Ascending aorta (tissue), 2 donors: Measurements from ENCODE around the gene S1PR3. TPM values are rescaled to one million over a fixed set of nuclear protein-coding genes. Genes with fewer than 3 reads are reported as not detected.

Experiments used
- DNase-seq, 2 donors: peaks; one replicate each; pipeline ENCODE4 v3.0.0-alpha.2; 2019; ENCODE audit warnings: low spot score in 2 of 2
- H3K27ac ChIP-seq, 2 donors: fragments of 200-600 bp; sonication (generic); one replicate each; pipeline ENCODE4 v1.5.1; 2016 to 2017; ENCODE audit warnings: mild to moderate bottlenecking in 1 of 2
- H3K27me3 ChIP-seq: fragments of 200-600 bp; sonication (generic); one replicate; pipeline ENCODE4 v1.5.1; 2017
- H3K36me3 ChIP-seq, 2 donors: fragments of 200-600 bp; sonication (generic); one replicate each; pipeline ENCODE4 v1.5.1; 2016
- H3K4me1 ChIP-seq, 2 donors: fragments of 200-600 bp; sonication (generic); one replicate each; pipeline ENCODE4 v1.5.1; 2016 to 2017; ENCODE audit warnings: mild to moderate bottlenecking in 1 of 2
- H3K4me3 ChIP-seq, 2 donors: fragments of 200-600 bp; sonication (generic); one replicate each; pipeline ENCODE4 v1.5.1; 2016 to 2017; ENCODE audit warnings: mild to moderate bottlenecking in 1 of 2
- H3K9me3 ChIP-seq, 2 donors: fragments of 200-600 bp; sonication (generic); one replicate each; pipeline ENCODE4 v1.5.1; 2016
- CTCF ChIP-seq, 3 experiments: fragments of 200-600 bp in 2 of 3; fragments of 450-650 bp in 1 of 3; sonication (generic) in 2 of 3; IDR thresholded peaks; one replicate each; pipeline ENCODE4 v1.5.1; 2016 to 2019; ENCODE audit warnings: antibody characterized with exemption in 3 of 3, mild to moderate bottlenecking in 1 of 3, moderate library complexity in 1 of 3
- intact Hi-C: fragments of 100-400 bp; cut with DNase I; formaldehyde crosslinking; loops from one replicate; pipeline ENCODE4 v1.15.1; 2023
- total RNA-seq: library from RNA; depleted of rRNA; stranded (reverse); fragments of >200 nt; gene quantifications from one replicate; pipeline ENCODE4 v1.1.0, GENCODE V29; 2016

Gene S1PR3
- total RNA-seq, 1 donor from 2014 or later, result 59.3 TPM

GRCh38 chr9:88976890-88977257, 14.4 kb upstream of the S1PR3 start:
- intact Hi-C loops, result loop anchor here (10.0 kb wide), 1 partner anchor 62 kb away; no protein-coding TSS in a partner anchor
- H3K9me3 ChIP-seq, result no peaks in the 10 kb centered on the region
- H3K4me3 ChIP-seq, result no peak overlapping the region
- no peak overlapping the region for H3K27ac ChIP-seq
- no peaks in the 10 kb centered on the region for H3K36me3 ChIP-seq
- H3K4me1 ChIP-seq, result no peaks in the 10 kb centered on the region
- no peak for TF ChIP-seq CTCF (IDR thresholded peaks at IDR 0.05)
- H3K27me3 ChIP-seq, result no peaks in the 10 kb centered on the region
- DNase-seq, result peak in 1 of 2 donors; percentile 54

GRCh38 chr9:88978034-88978433, 13.2 kb upstream of the S1PR3 start:
- H3K4me1 ChIP-seq, result no peaks in the 10 kb centered on the region
- no peak overlapping the region for H3K27ac ChIP-seq
- DNase-seq, result peak in 1 of 2 donors; percentile 40

GRCh38 chr9:88979021-88979420, 12.2 kb upstream of the S1PR3 start:
- no peaks in the 10 kb centered on the region for H3K4me1 ChIP-seq

More at GRCh38 chr9:88978034-88978433, 13.2 kb upstream of the S1PR3 start:
- intact Hi-C loops, result loop anchor here (10.0 kb wide), 1 partner anchor 63 kb away; no protein-coding TSS in a partner anchor
- H3K4me3 ChIP-seq, result no peak overlapping the region
- H3K36me3 ChIP-seq, result no peaks in the 10 kb centered on the region
- no peaks in the 10 kb centered on the region for H3K9me3 ChIP-seq
- H3K27me3 ChIP-seq, result no peaks in the 10 kb centered on the region
- TF ChIP-seq CTCF (IDR thresholded peaks at IDR 0.05), result no peak

GRCh38 chr9:88979791-88980190, 11.5 kb upstream of the S1PR3 start:
- H3K27me3 ChIP-seq, result no peaks in the 10 kb centered on the region
- no peaks in the 10 kb centered on the region for H3K36me3 ChIP-seq
- no peak overlapping the region for H3K4me3 ChIP-seq
- no peaks in the 10 kb centered on the region for H3K4me1 ChIP-seq
- no peaks in the 10 kb centered on the region for H3K9me3 ChIP-seq
- DNase-seq, result peak in 1 of 2 donors; percentile 45
- H3K27ac ChIP-seq, result peak overlapping the region; percentile 49 to 53
- intact Hi-C loops, result loop anchor here (1.0 to 10.0 kb wide), 3 partner anchors 21 to 1255 kb away; partner anchors contain the start of gene CTSL
- no peak for TF ChIP-seq CTCF (IDR thresholded peaks at IDR 0.05)

More at GRCh38 chr9:88979021-88979420, 12.2 kb upstream of the S1PR3 start:
- intact Hi-C loops, result loop anchor here (10.0 kb wide), 1 partner anchor 64 kb away; no protein-coding TSS in a partner anchor
- Histone ChIP-seq H3K9me3 (no peaks in the 10 kb centered on the region), H3K4me3 (no peak overlapping the region), H3K36me3 (no peaks in the 10 kb centered on the region), H3K27me3 (no peaks in the 10 kb centered on the region), H3K27ac (peak overlapping the region in 1 of 2 donors; percentile 17)
- DNase-seq, result peak in 1 of 2 donors; percentile 50
- TF ChIP-seq CTCF (IDR thresholded peaks at IDR 0.05), result no peak

- no peaks in the 10 kb centered on the region for H3K27me3 ChIP-seq
- peak overlapping the region; percentile 49 to 53 for H3K27ac ChIP-seq
- H3K36me3 ChIP-seq, result no peaks in the 10 kb centered on the region
- peak in 1 of 2 donors; percentile 64 for DNase-seq
- TF ChIP-seq CTCF (IDR thresholded peaks at IDR 0.05), result no peak
- H3K4me1 ChIP-seq, result no peaks in the 10 kb centered on the region
- H3K9me3 ChIP-seq, result no peaks in the 10 kb centered on the region
- intact Hi-C loops, result loop anchor here (1.0 to 10.0 kb wide), 2 partner anchors 20 to 1256 kb away; partner anchors contain the start of gene CTSL
- no peak overlapping the region for H3K4me3 ChIP-seq
Observed at GRCh38 chr9:88980740-88981203, 10.5 kb upstream of the S1PR3 start.
